GM12892 (cell line): ENCODE measurements around the gene DHX32.

Experiments
- POLR2A ChIP-seq: IDR thresholded peaks from 2 replicates; pipeline ENCODE4 v1.6.1; 2011; ENCODE audit warnings: low read depth, low read length, control low read depth
- POLR2AphosphoS5 ChIP-seq: IDR thresholded peaks from 2 replicates; pipeline ENCODE4 v1.6.1; 2011; ENCODE audit warnings: low read depth, low read length, control low read depth
- TAF1 ChIP-seq: IDR thresholded peaks from 2 replicates; pipeline ENCODE4 v1.6.1; 2011; ENCODE audit warnings: low read depth, mild to moderate bottlenecking, control low read depth, low read length, borderline replicate concordance

DNA sequence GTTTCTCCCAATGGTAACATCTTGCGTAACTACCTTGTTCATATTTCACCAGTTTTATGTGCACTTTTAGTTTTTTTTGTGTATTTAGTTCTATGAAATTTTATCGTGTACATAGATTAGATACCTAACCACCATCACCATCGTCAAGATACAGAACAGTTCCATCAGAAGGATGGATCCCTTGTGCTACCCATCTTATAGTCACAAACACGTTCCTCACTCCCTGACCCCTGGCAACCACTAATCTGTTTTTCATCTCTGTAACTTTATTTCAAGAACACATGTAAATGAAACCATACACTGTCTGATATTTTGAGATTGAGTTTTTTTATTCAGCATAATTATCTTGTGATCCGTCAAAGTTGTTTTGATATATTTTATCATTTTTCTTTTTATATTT is 45.2 kb upstream of the DHX32 start:
- TF ChIP-seq POLR2A = no peak
- no peak for TF ChIP-seq TAF1
- TF ChIP-seq POLR2AphosphoS5 = no peak
